Measurements from ENCODE around the gene IL36G.

IL36G gene

DNA sequence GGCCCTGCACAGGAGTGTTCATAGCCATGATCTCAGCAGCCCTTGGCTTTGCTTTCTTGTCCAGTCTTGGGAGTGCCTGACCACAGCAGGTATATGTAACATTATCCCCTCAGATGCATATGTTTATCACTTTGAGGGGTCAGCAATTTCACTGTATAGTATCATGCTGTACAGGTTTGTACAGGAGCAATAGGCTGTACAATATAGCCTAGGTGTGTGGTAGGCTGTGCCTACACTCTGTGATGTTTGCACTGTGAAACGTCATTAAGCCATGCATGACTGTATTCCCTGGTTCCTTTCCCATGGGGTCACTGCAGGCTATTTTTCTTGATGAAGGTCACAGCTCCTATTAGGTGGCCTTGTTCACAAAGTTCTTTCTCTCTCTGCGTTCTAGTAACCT lies 4.7 kb upstream of the IL36G start:
- DNase-seq, result no peak

DNA sequence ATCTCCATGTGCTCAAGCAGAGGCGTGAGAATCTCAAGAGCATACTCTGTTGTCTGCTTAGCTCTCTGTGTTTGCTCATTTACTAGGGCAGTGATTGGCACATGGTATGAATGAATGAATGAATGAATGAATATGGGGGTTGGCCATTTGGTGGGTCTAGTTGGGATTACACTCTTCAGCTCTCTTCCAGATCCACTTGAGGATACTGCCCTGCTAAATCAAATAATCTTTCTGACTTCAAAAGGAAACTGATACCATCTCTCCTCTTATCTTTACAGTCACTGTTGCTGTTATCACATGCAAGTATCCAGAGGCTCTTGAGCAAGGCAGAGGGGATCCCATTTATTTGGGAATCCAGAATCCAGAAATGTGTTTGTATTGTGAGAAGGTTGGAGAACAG lies 1.9 kb downstream of the IL36G start:
- DNase-seq, result no peak

DNA sequence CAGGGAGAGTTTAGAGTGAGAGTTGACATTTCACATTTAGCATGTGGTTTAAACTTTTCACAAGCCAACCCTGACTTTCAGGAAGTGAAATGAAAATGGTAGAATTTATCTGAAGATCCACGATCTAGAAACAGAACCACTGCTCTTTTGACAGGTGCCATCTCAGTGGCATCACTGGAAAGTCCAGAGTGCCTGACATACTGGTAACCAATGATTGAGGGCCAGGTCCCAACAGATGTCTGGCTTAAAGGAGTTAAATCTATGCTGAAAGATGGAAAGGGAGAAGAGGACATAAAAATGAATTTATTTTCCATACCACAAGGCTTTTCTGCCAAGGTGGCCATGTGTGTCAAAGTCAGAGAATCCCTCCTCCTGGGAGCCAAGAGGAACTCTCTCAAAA lies 2.7 kb downstream of the IL36G start:
- no peak for DNase-seq

DNA sequence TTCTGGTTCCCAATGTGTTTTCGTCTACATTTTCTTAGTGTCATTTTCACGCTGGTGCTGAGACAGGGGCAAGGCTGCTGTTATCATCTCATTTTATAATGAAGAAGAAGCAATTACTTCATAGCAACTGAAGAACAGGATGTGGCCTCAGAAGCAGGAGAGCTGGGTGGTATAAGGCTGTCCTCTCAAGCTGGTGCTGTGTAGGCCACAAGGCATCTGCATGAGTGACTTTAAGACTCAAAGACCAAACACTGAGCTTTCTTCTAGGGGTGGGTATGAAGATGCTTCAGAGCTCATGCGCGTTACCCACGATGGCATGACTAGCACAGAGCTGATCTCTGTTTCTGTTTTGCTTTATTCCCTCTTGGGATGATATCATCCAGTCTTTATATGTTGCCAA lies 7.3 kb downstream of the IL36G start:
- no peak for DNase-seq

DNA sequence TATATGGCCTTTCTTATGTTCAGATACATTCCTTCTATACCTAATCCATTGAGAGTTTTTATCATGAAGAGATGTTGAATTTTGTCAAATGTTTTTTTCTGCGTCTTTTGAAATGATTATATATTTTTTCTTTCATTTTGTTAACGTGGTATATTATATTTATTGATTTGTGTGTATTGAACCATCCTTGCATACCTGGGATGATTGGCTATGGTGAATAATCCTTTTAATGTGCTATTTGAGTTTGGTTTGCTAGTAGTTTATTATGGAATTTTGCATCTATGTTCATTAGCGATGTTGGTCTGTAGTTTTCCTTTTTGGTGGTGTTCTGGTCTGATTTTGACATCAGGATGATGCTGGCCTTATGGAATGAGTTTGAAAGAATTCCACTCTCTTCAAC lies 11.8 kb downstream of the IL36G start:
- DNase-seq, result no peak

DNA sequence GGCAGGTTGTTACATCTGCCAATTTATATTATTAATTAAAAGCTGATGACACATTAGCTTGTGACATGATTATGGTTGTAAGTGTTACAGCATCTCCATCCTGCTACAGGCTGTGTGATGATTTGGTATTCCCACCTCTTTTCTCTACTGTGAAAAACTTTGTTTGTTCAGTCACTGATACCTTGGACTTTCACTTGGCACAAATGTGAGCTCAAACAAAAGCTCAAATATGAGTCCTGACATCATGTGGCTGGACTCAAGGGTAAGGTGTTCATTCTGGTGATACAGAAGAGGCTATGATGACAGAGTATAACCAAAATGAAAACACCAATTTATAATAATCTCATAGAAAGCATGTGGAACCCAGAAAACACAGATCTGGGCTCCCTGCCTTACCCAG lies 16.0 kb downstream of the IL36G start:
- DNase-seq, result no peak

DNA sequence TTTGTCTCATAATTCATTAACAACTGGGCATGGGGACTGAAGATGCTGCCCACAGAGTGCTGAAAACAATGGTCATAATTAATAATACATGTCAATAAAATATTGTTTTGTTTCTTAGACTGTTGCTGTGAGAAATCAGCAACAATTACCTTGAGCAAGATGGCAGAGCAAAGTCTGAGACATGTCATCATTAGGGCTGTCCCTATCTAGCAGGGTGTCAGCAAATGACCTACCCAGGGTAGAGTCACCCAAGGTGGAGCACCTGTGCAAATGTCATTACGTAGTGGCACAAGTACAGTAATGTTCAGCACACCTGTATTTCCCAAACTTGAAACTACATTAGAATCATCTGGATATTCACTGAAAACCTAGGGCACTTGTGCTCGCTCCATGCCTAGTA lies 16.8 kb downstream of the IL36G start:
- DNase-seq, result no peak

DNA sequence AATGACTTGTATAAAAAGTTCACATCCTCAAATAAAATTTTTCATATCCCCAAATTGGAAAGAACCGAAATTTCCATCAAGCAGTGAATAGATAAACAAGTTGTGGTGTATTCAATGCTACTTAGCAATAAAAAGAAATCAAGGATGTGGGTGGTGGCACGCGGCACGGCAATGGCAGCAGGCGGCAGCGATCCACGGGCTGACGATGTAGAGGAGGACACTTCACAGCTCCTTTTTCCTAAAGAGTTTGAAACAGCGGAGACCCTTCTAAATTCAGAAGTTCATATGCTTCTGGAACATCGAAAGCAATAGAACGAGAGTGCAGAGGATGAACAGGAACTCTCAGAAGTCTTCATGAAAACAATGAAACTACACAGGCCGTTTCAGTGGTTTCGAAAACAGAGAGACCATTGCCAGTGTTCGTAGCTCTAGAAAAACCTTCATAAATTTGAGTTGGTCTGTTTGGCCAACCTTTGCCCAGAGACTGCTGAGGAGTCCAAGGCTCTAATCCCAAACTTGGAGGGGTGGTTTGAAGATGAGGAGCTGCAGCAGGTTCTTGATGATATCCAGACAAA lies 17.6 kb downstream of the IL36G start:
- no peak for DNase-seq

DNA sequence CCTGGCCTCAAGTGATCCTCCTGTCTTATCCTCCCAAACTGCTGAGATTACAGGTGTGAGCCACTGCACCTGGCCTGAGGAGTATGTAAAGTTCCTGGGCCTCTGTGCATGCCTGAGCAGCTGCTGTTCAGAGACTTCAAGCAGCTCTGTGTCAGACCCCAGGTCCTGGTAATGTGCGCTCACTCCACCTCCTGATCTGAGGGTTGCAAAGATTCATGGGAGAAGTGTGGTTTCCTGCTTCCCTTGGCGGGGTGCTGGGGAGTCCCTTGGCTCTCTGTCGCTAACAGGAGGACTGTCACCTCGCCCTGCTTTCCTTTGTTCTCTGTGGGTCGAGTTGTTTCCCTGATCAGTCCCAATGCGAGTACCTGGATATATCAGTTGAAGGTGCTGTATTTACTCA lies 18.8 kb downstream of the IL36G start:
- no peak for DNase-seq

DNA sequence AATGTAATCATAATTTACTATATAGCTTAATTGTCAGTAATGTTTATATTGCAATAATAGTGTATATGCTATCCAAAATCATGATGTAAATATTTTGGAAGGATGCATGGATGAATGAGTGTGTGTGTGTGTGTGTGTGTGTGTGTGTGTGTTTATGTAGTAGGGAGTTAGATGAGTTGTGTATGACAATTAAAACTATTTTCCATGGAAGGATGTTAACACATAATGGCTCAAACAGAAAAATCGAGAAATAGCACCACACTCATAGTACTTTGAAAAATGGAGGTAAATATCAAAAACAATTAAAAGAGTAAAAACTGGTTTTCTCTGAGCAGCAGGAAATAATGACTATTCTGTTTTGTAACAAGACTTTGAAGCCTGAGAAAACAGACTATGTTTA lies 19.3 kb downstream of the IL36G start:
- DNase-seq, result no peak

DNA sequence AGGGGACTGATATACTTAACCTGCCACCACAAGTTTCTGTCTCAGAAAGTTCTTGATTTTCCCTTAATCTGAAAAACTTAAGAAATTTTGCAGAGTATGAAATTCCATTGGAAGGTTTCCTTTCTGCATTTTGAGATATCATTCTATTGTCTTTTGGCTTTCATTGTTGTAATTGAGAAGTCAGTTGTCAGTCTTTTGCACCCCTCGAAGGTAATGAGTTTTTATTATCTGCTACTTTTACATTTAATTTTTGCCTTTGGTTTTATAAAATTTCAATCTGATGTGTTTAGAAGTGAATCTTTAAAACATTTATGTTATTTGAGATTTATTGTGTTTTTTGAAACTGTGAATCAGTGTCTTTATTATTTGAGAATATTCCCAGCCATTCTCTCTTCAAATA lies 22.6 kb downstream of the IL36G start:
- DNase-seq, result no peak

DNA sequence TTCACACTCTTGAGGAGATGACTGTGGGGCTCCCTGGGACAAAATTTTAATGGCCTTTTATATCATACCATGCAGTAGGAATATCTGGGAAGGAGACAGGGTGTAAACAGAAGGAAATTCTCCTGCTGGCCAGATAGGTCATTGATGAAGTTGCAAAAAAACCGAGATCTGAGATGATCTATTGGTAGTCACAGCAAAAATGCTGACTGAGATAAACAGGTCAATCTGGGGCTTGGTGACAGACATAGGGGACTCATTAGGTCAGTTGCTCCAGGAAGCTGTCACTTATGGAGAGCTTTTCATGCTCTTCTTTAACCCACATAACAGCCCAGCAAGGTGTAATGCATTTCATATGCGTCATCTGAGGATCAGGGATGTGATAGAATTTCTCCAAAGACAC lies 24.9 kb downstream of the IL36G start:
- DNase-seq, result no peak

DNA sequence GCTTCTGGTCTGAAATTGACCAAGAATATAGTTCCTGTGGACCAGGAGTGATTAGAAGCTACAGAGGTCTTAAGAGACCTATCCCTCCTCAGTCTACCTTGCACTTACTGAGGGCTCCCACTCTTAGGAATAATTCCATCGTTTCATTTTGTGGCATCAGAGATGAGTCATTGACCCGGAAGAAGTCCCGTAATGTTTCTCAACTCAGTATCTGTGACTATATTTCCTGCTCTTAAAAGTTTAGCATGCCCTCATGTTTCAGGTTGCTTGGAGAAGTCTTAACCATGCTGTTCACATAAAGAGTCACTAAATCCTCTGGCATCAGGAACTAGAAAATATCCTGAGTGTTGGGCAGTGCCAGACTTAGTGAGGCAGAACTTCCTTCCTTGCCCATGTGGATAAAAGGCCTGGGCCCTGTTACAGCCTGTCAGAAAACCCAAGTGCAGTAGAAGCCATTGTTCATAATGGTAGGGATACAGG lies 27.3 kb downstream of the IL36G start, which contains the start of gene IL36A:
Gene IL36A, plus strand, starts transcription at position 430 of the 480 bp plus-strand sequence. CDS start 413 bp downstream, outside the sequence.
- no peak for DNase-seq

DNA sequence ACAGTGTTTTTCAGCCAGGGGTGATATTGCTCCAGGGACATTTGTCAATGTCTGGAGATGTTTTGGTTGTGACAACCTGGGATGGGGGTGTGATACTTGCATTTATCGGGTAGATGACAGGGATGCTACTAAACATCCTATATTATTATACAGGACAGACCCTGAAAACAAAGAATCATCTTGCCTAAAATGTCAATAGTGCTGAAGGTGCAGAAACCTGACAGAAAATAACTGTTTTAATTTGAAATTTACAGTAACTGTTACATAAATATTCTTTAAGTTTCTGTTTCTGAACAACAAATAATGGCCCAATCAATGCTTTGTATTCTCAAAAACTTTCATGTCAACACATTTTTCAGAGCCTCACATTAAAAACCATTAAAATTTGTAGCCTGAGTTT lies 29.4 kb downstream of the IL36G start:
- DNase-seq, result no peak

DNA sequence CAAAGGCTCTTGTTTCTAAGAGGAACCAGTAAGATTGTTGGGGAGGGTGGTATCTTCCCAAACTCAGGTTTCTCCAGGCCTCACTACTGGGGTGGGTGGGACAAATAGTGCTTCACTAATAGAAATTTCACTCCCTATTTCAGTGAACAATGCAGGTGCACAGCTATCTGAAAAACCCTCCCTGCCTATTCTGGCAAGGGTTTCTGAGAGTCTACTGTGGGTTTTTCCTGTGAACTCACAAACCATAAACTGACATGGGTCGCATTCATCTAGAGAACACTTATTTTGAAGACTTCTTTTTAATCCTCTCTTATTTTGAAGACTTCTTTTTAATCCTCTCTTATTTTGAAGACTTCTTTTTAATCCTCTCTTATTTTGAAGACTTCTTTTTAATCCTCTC lies 31.8 kb downstream of the IL36G start:
- no peak for DNase-seq

DNA sequence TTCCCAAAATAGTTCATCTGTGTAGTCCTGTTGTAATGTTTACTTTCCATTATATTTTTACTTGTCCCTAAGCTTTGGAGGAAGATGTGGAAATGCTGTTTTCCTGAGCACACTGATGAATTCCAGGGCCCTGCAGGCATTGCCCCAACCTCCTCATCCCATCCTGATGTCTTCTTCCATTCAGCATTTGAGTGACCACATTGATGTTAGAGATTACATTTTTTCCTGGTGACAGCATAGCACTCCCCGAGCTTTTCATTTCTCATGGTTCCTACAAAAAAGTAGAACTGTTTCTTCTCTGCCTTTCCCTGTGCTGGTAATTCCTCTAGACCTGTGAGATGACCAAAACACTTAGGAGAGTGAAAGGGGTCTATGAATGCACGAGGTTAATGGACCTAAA lies 32.3 kb downstream of the IL36G start:
- peak; percentile 69 for DNase-seq

DNA sequence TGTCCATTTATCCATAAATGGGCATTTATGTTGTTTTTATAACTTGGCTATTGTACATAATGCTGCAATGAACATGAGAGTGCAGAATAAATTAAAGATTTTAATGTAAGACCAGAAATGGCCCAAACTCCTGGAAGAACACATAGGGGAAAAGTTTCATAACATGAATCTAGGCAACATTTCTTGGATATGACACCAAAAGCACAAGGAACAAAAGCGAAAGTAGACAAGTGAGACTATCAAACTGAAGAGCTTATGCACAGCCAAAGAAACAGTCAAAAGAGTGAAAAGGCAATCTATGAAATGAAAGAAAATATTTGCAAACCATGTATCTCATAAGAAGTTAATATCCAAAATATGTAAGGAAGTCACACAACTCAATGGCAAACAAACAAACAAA lies 33.3 kb downstream of the IL36G start:
- DNase-seq, result no peak

DNA sequence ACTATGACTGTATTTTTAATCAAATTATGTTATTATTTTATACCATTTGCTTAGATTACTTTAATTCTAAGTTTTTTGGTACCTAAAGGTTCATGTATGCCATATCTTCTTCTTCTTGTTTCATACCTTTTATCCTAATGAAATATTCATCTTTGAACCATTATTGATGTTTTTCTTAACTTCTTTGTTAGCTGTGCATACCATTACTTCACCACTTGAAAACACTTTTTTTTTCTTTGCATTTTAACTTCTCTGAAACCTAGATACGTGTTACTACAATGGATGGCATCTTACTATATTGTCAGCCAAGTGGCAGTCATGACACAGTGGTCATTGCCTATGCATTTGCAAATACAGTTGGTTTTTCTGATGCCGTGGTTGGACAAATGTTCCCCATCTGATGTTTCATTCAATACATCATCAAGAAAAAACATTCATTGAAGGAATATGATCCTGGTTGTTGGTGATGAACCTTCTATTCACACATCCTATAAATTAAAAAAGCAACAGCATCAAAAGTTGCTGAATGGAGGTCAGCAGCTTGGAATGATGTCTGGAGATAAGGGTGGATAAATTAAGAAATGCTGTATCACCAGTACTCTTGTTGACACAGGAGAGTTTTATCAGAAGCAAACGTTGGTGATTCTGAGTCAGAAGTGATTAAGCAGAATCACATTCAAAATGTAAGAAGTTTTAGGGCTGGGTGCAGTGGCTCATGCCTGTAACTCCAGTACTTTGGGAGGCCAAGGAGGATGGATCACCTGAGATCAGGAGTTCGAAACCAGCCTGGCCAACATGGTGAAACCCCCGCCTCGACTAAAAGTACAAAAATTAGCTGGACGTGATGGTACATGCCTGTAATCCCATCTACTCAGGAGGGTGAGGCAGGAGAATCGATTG lies 34.9 kb downstream of the IL36G start:
- DNase-seq, result peak; percentile 31

DNA sequence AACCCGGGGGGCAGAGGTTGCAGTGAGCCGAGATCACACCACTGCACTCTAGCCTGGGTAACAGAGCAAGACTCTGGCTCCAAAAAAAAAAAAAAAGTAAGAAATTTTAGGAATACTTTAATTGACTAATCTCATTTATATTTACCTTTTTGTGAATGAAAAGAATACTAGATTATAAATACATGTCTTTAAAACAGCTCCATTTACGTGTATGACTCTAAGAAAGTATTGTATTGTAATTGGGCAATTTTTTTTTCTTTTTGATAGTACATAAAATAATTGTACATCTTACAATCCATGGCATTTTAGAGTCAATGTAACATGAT lies 35.5 kb downstream of the IL36G start:
- DNase-seq, result no peak

DNA sequence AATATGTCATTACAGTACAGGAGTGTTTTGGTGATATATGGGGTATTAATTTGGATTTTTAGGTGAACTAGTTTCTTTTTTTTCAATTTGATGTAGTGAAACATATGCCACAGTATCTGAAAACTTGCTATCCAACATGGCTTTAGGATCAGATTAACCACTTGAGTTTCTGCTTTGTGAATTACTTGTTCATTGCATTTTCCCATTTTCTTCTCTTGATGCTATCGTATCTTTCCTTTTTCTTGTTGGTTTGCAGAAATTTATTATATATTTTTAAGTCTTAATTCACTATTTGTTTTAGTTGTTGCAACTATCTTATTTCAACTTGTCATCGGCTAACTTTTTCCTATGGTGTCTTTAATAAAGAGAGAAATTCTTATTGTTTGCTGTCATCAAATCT lies 36.3 kb downstream of the IL36G start:
- no peak for DNase-seq

DNA sequence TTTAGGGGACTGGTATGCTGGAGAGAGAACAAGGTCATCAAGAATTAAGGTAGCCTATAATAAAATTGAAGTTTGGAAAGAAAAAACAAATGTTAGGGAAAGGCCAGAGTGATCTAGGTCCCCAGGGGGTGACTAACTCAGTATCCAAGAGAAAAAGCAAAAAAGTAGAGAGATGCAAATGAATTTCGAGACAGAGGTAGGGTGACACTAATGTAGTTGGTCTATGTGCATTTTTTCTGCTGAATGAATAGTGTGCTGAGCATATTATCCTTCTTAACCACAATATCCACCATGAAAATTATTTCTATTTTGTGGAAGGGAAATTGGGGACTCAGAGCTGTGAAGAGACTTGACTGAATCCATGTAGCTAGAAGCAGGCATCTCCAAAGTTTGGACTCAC lies 37.2 kb downstream of the IL36G start:
- DNase-seq, result no peak

DNA sequence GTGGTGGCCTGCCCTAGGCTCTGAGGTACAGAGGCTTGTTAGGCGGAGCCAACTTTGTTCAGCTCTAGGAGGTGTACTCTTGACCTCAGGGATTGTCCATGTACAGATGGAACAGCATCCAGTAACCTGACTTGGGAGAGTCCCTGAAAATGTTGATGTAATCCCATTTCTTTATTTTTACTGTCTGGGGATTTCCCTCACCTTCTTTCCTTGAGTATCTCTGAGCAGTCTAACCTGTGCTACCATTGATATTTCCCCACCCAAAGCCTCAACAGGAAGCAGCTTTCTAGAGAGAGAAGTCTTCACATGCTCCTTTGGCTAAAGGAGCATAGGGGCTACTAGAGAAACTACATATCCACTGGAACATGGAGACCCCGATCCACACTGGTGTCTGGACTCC lies 37.8 kb downstream of the IL36G start:
- no peak for DNase-seq

DNA sequence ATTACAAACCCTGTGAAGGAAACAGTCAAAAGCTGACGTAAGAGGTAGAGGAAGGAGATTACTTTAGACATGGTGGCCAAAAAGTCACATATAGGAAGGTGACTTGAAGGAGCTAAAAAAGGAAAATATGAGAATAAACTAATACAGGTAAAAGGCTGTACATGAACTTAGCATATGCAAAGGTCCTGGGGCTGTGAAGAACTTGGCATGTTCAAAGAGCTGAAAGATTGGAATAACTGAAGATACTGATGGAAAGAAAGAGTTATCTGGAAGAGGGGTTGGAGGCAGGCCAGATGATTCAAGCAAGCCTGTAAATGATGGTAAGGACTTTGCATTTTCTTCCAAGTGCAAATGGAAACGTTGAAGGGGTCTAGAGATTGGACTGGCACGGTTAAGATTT lies 40.7 kb downstream of the IL36G start:
- no peak for DNase-seq

DNA sequence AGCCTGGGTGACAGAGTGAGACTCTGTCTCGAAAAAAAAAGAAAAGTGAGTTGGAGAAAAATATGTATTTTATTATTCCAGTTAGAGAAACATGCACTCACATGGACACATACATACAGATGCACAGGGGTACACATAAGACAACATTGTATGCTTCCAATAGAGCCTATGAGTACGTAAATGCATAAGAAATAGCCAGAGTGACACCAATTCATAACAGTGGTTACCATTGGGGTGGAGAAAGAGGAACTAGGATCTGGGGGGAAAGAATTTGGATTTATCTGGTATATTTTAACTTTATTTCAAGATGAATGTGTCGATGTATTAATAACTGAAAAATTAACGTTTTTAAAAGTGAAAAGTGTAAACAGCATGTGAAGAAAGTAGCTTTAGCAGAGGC lies 43.5 kb downstream of the IL36G start:
- no peak for DNase-seq

DNA sequence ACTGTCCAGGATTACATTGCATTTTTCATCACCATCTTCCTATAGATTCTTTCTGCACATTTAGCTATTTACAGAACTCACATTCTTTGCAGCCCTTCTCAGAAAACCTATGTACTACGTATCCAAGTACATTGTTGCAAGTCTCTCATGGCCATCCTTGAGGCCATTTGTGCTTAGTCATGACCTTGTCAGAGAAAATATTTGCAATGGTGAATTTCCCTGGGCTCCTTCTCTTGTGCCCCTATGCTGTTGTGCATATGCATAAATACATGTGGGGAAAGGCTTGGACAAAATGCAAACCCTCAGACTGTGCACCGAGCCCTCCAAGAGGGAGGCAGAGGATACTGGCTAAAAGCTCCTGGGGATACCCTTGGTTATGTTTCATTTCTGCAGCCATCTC lies 47.0 kb downstream of the IL36G start:
- no peak for DNase-seq

Data from EL (cell line).